PC-3 (cell line): ENCODE data around the gene NARS2.

Experiments
- CTCF ChIP-seq: fragments of 300-600 bp; sonication (generic); conservative IDR thresholded peaks from 2 replicates; pipeline ENCODE4 v1.5.1; 2017; ENCODE audit warnings: antibody characterized with exemption, low read depth, mild to moderate bottlenecking, low read length
- EZH2 ChIP-seq: fragments of 300-600 bp; sonication (generic); IDR thresholded peaks from one replicate; pipeline ENCODE4 v1.6.1; 2017; ENCODE audit warnings: antibody characterized with exemption, mild to moderate bottlenecking, low read length; ENCODE audit not compliant: unreplicated experiment
- EZH2phosphoT487 ChIP-seq: fragments of 300-600 bp; sonication (generic); IDR thresholded peaks from 2 replicates; pipeline ENCODE4 v1.6.1; 2018; ENCODE audit warnings: mild to moderate bottlenecking, antibody characterized with exemption, low read length, borderline replicate concordance

- TF ChIP-seq CTCF (no peak), EZH2 (no peak), EZH2phosphoT487 (no peak)
Observed at GRCh38 chr11:78438298-78438975, 136.2 kb downstream of the NARS2 start.
